K562 (cell line): ENCODE measurements around the gene DUS1L.

ENCODE experiments used
- C11orf30 ChIP-seq: fragments of 450-650 bp; IDR thresholded peaks from 2 replicates; pipeline ENCODE4 v1.6.1; 2016; ENCODE audit warnings: low read depth, mild to moderate bottlenecking
- EZH2 ChIP-seq: IDR thresholded peaks from 2 replicates; pipeline ENCODE4 v1.6.1; 2012; ENCODE audit warnings: low read depth, mild to moderate bottlenecking, inconsistent platforms, low read length, borderline replicate concordance
- MAFF ChIP-seq: IDR thresholded peaks from 2 replicates; pipeline ENCODE4 v1.6.1; 2012; ENCODE audit warnings: low read length, improper control_type of control experiment
- MCM5 ChIP-seq: fragments of 450-650 bp; IDR thresholded peaks from 2 replicates; pipeline ENCODE4 v1.6.1; 2016; ENCODE audit warnings: low read depth
- MXI1 ChIP-seq: IDR thresholded peaks from 2 replicates; pipeline ENCODE4 v1.6.1; 2011; ENCODE audit warnings: low read depth, mild to moderate bottlenecking, improper control_type of control experiment, low read length
- SRSF3 ChIP-seq: fragments of 200-400 bp; formaldehyde crosslinking; IDR thresholded peaks from 2 replicates; pipeline ENCODE4 v1.6.1; 2016; ENCODE audit warnings: mild to moderate bottlenecking, low read length, moderate library complexity; ENCODE audit not compliant: insufficient read depth
- ZC3H8 ChIP-seq: fragments of 450-650 bp; IDR thresholded peaks from 2 replicates; pipeline ENCODE4 v1.6.1; 2017
- ZNF23 ChIP-seq: fragments of 250-450 bp; sonication (Bioruptor Pico); IDR thresholded peaks from 2 replicates; pipeline ENCODE4 v1.4.0; 2020; ENCODE audit warnings: mild to moderate bottlenecking
- ZNF699 ChIP-seq: fragments of 250-450 bp; sonication (Bioruptor Pico); IDR thresholded peaks from 2 replicates; pipeline ENCODE4 v1.8.0; 2021; ENCODE audit warnings: mild to moderate bottlenecking, moderate library complexity; ENCODE audit not compliant: insufficient replicate concordance
- TF ChIP-seq, protein P1 (sequence below), 3 experiments: IDR thresholded peaks in 2 of 3; conservative IDR thresholded peaks in 1 of 3; 2 replicates each; pipeline ENCODE4 v1.5.1; 2011 to 2012; ENCODE audit warnings: low read length in 3 of 3, mild to moderate bottlenecking in 3 of 3, control low read depth in 2 of 3, improper control_type of control experiment in 1 of 3, inconsistent platforms in 1 of 3, low read depth in 1 of 3, mixed read lengths in 1 of 3, moderate library complexity in 1 of 3; ENCODE audit not compliant: insufficient read depth in 2 of 3
- TF ChIP-seq, protein P2 (sequence below): fragments of 450-650 bp; formaldehyde crosslinking; IDR thresholded peaks from 2 replicates; pipeline ENCODE4 v1.4.0; 2020; ENCODE audit warnings: mild to moderate bottlenecking

DNA sequence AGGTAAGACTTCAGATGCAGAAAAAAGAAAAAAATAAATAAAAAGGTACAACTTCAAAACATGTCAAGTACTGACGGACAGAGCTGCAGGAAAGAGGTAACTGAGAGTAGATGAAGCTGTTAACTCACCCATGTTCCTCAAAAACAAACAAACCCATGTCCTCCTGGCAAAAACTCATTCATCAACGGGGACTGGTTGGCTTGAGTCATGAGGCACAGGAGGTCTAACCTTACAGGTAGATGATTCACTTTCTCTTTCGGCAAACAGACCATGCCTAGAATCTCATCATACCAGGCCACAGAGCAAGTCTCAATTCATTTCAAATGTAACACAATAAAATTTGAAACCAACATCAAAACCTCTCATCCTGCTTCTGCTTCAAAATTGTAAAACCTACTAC lies 44.7 kb upstream of the DUS1L start:
- no peak for TF ChIP-seq MXI1
- TF ChIP-seq MAFF = no peak
- TF ChIP-seq, protein P1, sequence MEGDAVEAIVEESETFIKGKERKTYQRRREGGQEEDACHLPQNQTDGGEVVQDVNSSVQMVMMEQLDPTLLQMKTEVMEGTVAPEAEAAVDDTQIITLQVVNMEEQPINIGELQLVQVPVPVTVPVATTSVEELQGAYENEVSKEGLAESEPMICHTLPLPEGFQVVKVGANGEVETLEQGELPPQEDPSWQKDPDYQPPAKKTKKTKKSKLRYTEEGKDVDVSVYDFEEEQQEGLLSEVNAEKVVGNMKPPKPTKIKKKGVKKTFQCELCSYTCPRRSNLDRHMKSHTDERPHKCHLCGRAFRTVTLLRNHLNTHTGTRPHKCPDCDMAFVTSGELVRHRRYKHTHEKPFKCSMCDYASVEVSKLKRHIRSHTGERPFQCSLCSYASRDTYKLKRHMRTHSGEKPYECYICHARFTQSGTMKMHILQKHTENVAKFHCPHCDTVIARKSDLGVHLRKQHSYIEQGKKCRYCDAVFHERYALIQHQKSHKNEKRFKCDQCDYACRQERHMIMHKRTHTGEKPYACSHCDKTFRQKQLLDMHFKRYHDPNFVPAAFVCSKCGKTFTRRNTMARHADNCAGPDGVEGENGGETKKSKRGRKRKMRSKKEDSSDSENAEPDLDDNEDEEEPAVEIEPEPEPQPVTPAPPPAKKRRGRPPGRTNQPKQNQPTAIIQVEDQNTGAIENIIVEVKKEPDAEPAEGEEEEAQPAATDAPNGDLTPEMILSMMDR (IDR thresholded peaks at IDR 0.05 in 2 of 3, conservative IDR thresholded peaks at IDR 0.05 in 1 of 3; ENCODE audit: insufficient read depth in 2 of 3, low read depth in 1 of 3, low read length in 3 of 3) = no peak
- TF ChIP-seq ZC3H8 = no peak
- TF ChIP-seq, protein P2, sequence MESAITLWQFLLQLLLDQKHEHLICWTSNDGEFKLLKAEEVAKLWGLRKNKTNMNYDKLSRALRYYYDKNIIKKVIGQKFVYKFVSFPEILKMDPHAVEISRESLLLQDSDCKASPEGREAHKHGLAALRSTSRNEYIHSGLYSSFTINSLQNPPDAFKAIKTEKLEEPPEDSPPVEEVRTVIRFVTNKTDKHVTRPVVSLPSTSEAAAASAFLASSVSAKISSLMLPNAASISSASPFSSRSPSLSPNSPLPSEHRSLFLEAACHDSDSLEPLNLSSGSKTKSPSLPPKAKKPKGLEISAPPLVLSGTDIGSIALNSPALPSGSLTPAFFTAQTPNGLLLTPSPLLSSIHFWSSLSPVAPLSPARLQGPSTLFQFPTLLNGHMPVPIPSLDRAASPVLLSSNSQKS (CRISPR knock-in tag) = no peak
- TF ChIP-seq ZNF699 (CRISPR knock-in tag) = no peak
- no peak for TF ChIP-seq C11orf30
- no peak for TF ChIP-seq MCM5
- TF ChIP-seq EZH2 = no peak
- no peak for TF ChIP-seq SRSF3
- TF ChIP-seq ZNF23 (CRISPR knock-in tag) = no peak
